Measurements from ENCODE around the gene SYPL1.

Gene SYPL1

GRCh38 chr7:106064771-106065574, 47.1 kb downstream of the SYPL1 start:
- peak; percentile 26 to 29 for DNase-seq

GRCh38 chr7:106064316-106064715, 47.8 kb downstream of the SYPL1 start:
- peak in 1 of 2 experiments; percentile 15 for DNase-seq

GRCh38 chr7:106063692-106064091, 48.4 kb downstream of the SYPL1 start:
- no peak for DNase-seq

- DNase-seq = no peak
Observed at GRCh38 chr7:106063024-106063423, 49.1 kb downstream of the SYPL1 start.

- no peak for DNase-seq
Observed at GRCh38 chr7:106062521-106062931, 49.6 kb downstream of the SYPL1 start.

GRCh38 chr7:106062006-106062405, 50.1 kb downstream of the SYPL1 start:
- DNase-seq = no peak

- no peak for DNase-seq
Observed at GRCh38 chr7:106061301-106061979, 50.7 kb downstream of the SYPL1 start.

GRCh38 chr7:106060394-106060920, 51.7 kb downstream of the SYPL1 start:
- DNase-seq = no peak

GRCh38 chr7:106059556-106059955, 52.6 kb downstream of the SYPL1 start:
- DNase-seq = no peak

GRCh38 chr7:106058928-106059324, 53.2 kb downstream of the SYPL1 start:
- DNase-seq = no peak

- no peak for DNase-seq
Observed at GRCh38 chr7:106057962-106058927, 53.9 kb downstream of the SYPL1 start.

- DNase-seq = no peak
Observed at GRCh38 chr7:106057204-106057961, 54.7 kb downstream of the SYPL1 start.

- DNase-seq = peak; percentile 49 to 73
Observed at GRCh38 chr7:106056513-106057203, 55.5 kb downstream of the SYPL1 start.

GRCh38 chr7:106054971-106055532, 57.1 kb downstream of the SYPL1 start:
- no peak for DNase-seq

- no peak for DNase-seq
Observed at GRCh38 chr7:106054156-106054910, 57.8 kb downstream of the SYPL1 start.

GRCh38 chr7:106053109-106053508, 59.0 kb downstream of the SYPL1 start:
- no peak for DNase-seq

GRCh38 chr7:106052681-106053080, 59.4 kb downstream of the SYPL1 start:
- no peak for DNase-seq

GRCh38 chr7:106050746-106051117, 61.4 kb downstream of the SYPL1 start:
- DNase-seq = no peak

- DNase-seq = no peak
Observed at GRCh38 chr7:106050002-106050745, 61.9 kb downstream of the SYPL1 start.
